GM23248 (cell line): ENCODE measurements around the gene FAM240B. TPM values are rescaled to one million over a fixed set of nuclear protein-coding genes. Genes with fewer than 3 reads are reported as not detected.

ENCODE experiments used
- DNase-seq: peaks from one replicate; pipeline ENCODE4 v3.0.0-alpha.2; 2015
- H2AFZ ChIP-seq: fragments of 200-600 bp; sonication (generic); 2 replicates; pipeline ENCODE4 v1.6.1; 2016; ENCODE audit warnings: antibody characterized with exemption
- H3F3A ChIP-seq: fragments of 200-600 bp; sonication (generic); 2 replicates; pipeline ENCODE4 v1.6.1; 2016; ENCODE audit warnings: mild to moderate bottlenecking, antibody characterized with exemption, mixed run types; ENCODE audit not compliant: insufficient read depth
- H3K27ac ChIP-seq: fragments of 200-600 bp; sonication (generic); 2 replicates; pipeline ENCODE4 v1.5.1; 2016; ENCODE audit warnings: mild to moderate bottlenecking
- H3K27me3 ChIP-seq: fragments of 200-600 bp; sonication (generic); replicated peaks from 2 replicates; pipeline ENCODE4 v1.6.1; 2016; ENCODE audit warnings: mild to moderate bottlenecking; ENCODE audit not compliant: insufficient read depth
- H3K36me3 ChIP-seq: fragments of 200-600 bp; sonication (generic); 2 replicates; pipeline ENCODE4 v1.6.1; 2016; ENCODE audit warnings: low read depth, mild to moderate bottlenecking
- H3K4me1 ChIP-seq: fragments of 200-600 bp; sonication (generic); 2 replicates; pipeline ENCODE4 v1.6.1; 2016; ENCODE audit warnings: mild to moderate bottlenecking; ENCODE audit not compliant: insufficient read depth
- H3K4me2 ChIP-seq: fragments of 200-600 bp; sonication (generic); one replicate; pipeline ENCODE4 v1.6.1; 2016; ENCODE audit warnings: mild to moderate bottlenecking; ENCODE audit not compliant: unreplicated experiment
- H3K4me3 ChIP-seq: fragments of 200-600 bp; sonication (generic); 2 replicates; pipeline ENCODE4 v1.5.1; 2016; ENCODE audit warnings: mild to moderate bottlenecking
- H3K79me2 ChIP-seq: fragments of 200-600 bp; sonication (generic); 2 replicates; pipeline ENCODE4 v1.6.1; 2016; ENCODE audit warnings: mild to moderate bottlenecking; ENCODE audit not compliant: insufficient read depth
- H3K9ac ChIP-seq: fragments of 200-600 bp; sonication (generic); 2 replicates; pipeline ENCODE4 v1.6.1; 2016; ENCODE audit warnings: mild to moderate bottlenecking
- H3K9me2 ChIP-seq: fragments of 200-600 bp; sonication (generic); 2 replicates; pipeline ENCODE4 v1.6.1; 2016; ENCODE audit warnings: mixed run types, mild to moderate bottlenecking, moderate library complexity; ENCODE audit not compliant: insufficient read depth
- H3K9me3 ChIP-seq: fragments of 200-600 bp; sonication (generic); one replicate; pipeline ENCODE4 v1.6.1; 2017; ENCODE audit warnings: low read depth
- H4K20me1 ChIP-seq: fragments of 200-600 bp; sonication (generic); 2 replicates; pipeline ENCODE4 v1.6.0; 2016; ENCODE audit not compliant: insufficient read depth
- EZH2 ChIP-seq: fragments of 200-600 bp; sonication (generic); IDR thresholded peaks from 2 replicates; pipeline ENCODE4 v1.6.1; 2018; ENCODE audit warnings: antibody characterized with exemption, mild to moderate bottlenecking; ENCODE audit not compliant: insufficient read depth, poor library complexity, severe bottlenecking
- EZH2phosphoT487 ChIP-seq: fragments of 200-600 bp; sonication (generic); IDR thresholded peaks from 2 replicates; pipeline ENCODE4 v1.6.1; 2018; ENCODE audit warnings: antibody characterized with exemption, moderate library complexity, mild to moderate bottlenecking, low read depth; ENCODE audit not compliant: insufficient read depth
- WGBS, 2 experiments: methylation state at CpG; one replicate each; pipeline ENCODE4 v1.1.6; 2015 to 2017; ENCODE audit warnings: low lambda C conversion rate in 2 of 2, low coverage in 1 of 2; ENCODE audit errors: missing lambda C conversion rate in 2 of 2; 5-methylcytosine and 5-hydroxymethylcytosine counted together
- in situ Hi-C: fragments of 300-500 bp; cut with MboI; formaldehyde crosslinking; loops from 2 replicates; pipeline ENCODE4 v1.15.0; 2020
- polyA plus RNA-seq: library from polyadenylated mRNA; unstranded; fragments of >200 nt; fragmentation: Nextera tagmentation; extraction: Ambion mirVana; gene quantifications from 2 replicates; pipeline ENCODE4 v1.2.1, GENCODE V29; 2016
- small RNA-seq: library from RNA; depleted of rRNA; stranded (forward); fragments of <200 nt; gene quantifications from one replicate; pipeline ENCODE3, GENCODE V24; 2014; ENCODE audit warnings: low read depth, low replicate concordance
- total RNA-seq: library from RNA; depleted of rRNA; stranded (reverse); fragments of >200 nt; shearing (Covaris generic); gene quantifications from 2 replicates; pipeline ENCODE4 v1.2.3, GENCODE V29; 2014; rRNA removed

FAM240B gene
- total and polyA plus RNA-seq, 2 experiments from 2014 or later, result not detected

DNA sequence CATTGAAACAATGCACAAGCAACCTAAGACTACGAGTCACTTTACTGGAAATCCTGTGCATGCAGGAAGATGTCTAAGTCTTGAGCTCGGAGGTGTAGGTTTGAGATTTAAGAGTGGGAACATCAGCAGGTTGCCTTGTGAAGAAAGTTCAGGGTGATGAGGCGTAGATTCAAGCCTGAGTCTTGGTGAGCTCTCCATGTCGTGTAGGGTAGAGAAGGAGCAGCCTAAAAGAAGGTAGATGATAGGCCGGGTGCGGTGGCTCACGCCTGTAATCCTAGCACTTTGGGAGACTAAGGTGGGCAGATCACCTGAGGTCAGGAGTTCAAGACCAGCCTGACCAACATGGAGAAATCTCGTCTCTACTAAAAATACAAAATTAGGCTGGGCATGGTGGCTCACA lies 69.4 kb downstream of the FAM240B start:
- Histone ChIP-seq H3K4me3 (no peak overlapping the region), H3K9me2 (no peaks in the 10 kb centered on the region), H3K4me1 (no peaks in the 10 kb centered on the region), H3K36me3 (no peaks in the 10 kb centered on the region), H3K9ac (no peak overlapping the region), H4K20me1 (no peaks in the 10 kb centered on the region), H3K27ac (no peak overlapping the region), H2AFZ (no peak overlapping the region), H3K27me3 (no peaks in the 10 kb centered on the region), H3K4me2 (no peak overlapping the region), H3F3A (no peaks in the 10 kb centered on the region), H3K79me2 (no peaks in the 10 kb centered on the region), H3K9me3 (no peaks in the 10 kb centered on the region)
- whole genome bisulfite sequencing, 2 experiments, result 50 to 51% methylated on average over 8 of the region's 8 CpGs
- in situ Hi-C loops, result no loop called here
- TF ChIP-seq EZH2phosphoT487 (no peak), EZH2 (no peak)
- DNase-seq, result no peak

DNA sequence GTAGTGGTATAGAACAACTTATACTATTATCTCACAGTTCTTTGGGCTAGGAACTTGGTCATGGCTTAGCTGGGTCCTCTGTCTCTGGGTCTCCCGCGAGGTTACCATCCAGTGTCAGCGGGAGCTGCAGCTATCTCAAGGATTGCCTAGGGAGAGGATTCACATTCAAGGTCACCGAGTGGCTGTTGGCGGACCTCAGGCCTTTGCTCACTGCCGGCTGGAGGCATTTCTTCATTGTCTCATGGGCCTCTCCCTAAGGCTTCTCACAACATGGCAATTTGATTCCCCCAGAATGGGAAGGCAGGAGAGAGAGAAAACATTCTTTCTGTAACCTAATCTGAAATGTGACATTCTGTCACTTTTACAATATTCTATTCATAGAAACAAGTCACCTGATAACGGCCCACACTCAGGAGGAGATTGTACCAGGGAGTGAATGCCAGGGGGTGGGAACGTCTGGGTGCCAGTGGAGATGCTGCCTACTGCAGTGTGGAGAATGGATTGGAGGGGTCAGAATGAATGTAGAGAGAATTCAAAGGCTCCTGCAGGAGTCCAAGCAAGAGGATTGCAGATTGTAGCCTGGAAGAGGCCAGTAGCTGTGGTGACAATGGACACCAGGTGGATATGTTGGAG lies 70.1 kb downstream of the FAM240B start:
- in situ Hi-C loops, result no loop called here
- H3K79me2 ChIP-seq, result no peaks in the 10 kb centered on the region
- no peak overlapping the region for H2AFZ ChIP-seq
- H3K4me3 ChIP-seq, result no peak overlapping the region
- no peaks in the 10 kb centered on the region for H4K20me1 ChIP-seq
- no peaks in the 10 kb centered on the region for H3K9me3 ChIP-seq
- H3K27me3 ChIP-seq, result no peaks in the 10 kb centered on the region
- H3K4me1 ChIP-seq, result no peaks in the 10 kb centered on the region
- WGBS, 2 experiments, result 54 to 58% methylated on average over 8 of the region's 8 CpGs
- H3K9ac ChIP-seq, result no peak overlapping the region
- TF ChIP-seq EZH2, result no peak
- H3F3A ChIP-seq, result no peaks in the 10 kb centered on the region
- no peak for DNase-seq
- no peak overlapping the region for H3K27ac ChIP-seq
- H3K36me3 ChIP-seq, result no peaks in the 10 kb centered on the region
- H3K4me2 ChIP-seq, result no peak overlapping the region
- no peaks in the 10 kb centered on the region for H3K9me2 ChIP-seq

DNA sequence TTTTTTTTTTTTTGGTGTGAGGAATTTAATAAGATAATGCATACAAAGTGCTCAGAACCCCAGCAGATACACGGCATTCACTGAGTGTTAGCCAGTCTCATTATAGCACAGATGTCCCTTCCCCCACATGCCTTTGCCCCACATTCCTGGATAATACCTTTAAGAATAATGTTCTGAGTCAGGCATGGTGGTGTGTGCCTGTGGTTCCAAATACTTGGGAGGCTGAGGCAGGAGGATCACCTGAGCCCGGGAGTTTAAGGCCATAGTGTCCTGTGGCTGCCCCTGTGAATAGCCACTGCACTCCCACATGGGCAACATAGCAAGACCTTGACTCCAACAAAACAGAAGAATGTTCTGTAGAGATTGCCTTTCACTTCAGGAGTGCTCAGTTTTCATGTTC lies 75.3 kb downstream of the FAM240B start:
- Histone ChIP-seq H3K4me1 (no peaks in the 10 kb centered on the region), H3K4me2 (no peak overlapping the region), H2AFZ (no peak overlapping the region), H3K4me3 (no peak overlapping the region), H3K36me3 (no peaks in the 10 kb centered on the region), H3K27ac (no peak overlapping the region), H4K20me1 (no peaks in the 10 kb centered on the region), H3K27me3 (peaks cover 6% of the 10 kb centered on the region; the same call in 1 of the 2 replicates), H3F3A (no peaks in the 10 kb centered on the region), H3K9me3 (no peaks in the 10 kb centered on the region), H3K9ac (no peak overlapping the region), H3K9me2 (no peaks in the 10 kb centered on the region), H3K79me2 (no peaks in the 10 kb centered on the region)
- WGBS, 2 experiments, result 18 to 29% methylated on average over 2 of the region's 2 CpGs
- DNase-seq, result no peak
- TF ChIP-seq EZH2 (no peak), EZH2phosphoT487 (no peak)
- in situ Hi-C loops, result no loop called here

Small RNA genes lying within 50 kb of the gene (small RNA-seq; reads per million reads assigned to genes)
- gene RNU6-765P, result not detected

Other genes starting within 250 kb of the FAM240B start
- gene ANKRD18A, start 99.5 kb downstream of the FAM240B start, total RNA-seq, result not detected in 2 replicates
- not detected in 2 replicates for gene ANKRD18A, start 99.5 kb downstream of the FAM240B start, polyA plus RNA-seq